ENCODE data around the gene GRB7. TPM values are rescaled to one million over a fixed set of nuclear protein-coding genes. Genes with fewer than 3 reads are reported as not detected.

GRB7 gene
- polyA plus RNA-seq, 1 donor (not counting 4 experiments of a cell fraction or from before 2014, with no cell fraction given), result 4.2 TPM

- Histone ChIP-seq H4K20me1 (ENCODE audit: control insufficient read depth, extremely low read depth, insufficient read depth, low read length) (no peaks in the 10 kb centered on the region), H3K4me2 (ENCODE audit: control insufficient read depth, extremely low read depth, insufficient read depth, low read depth, low read length) (no peak overlapping the region), H3K36me3 (ENCODE audit: control insufficient read depth in 2 of 2, extremely low read depth in 1 of 2, insufficient read depth in 2 of 2, low read length in 2 of 2) (peaks cover 0 to 3% of the 10 kb centered on the region in 2 experiments), H2AFZ (ENCODE audit: control insufficient read depth, low read length) (no peak overlapping the region), H3K9me1 (ENCODE audit: control insufficient read depth, extremely low read depth, insufficient read depth, low read length) (no peaks in the 10 kb centered on the region), H3K4me3 (ENCODE audit: control insufficient read depth in 2 of 3, extremely low read depth in 1 of 3, insufficient read depth in 2 of 3, low read depth in 1 of 3, low read length in 3 of 3) (no peak overlapping the region), H3K9ac (ENCODE audit: control insufficient read depth, extremely low read depth, insufficient read depth, low read length) (no peak overlapping the region), H3K4me1 (ENCODE audit: control insufficient read depth, extremely low read depth, insufficient read depth, low read length) (peaks cover 7% of the 10 kb centered on the region), H3K9me3 (ENCODE audit: control insufficient read depth, low read depth, low read length) (no peaks in the 10 kb centered on the region), H3K27me3 (ENCODE audit: control insufficient read depth, extremely low read depth, insufficient read depth, low read length) (peaks cover 21% of the 10 kb centered on the region), H3K79me2 (ENCODE audit: control insufficient read depth, insufficient read depth, low read length) (no peaks in the 10 kb centered on the region), H3K27ac (ENCODE audit: control insufficient read depth, insufficient read depth, low read length) (no peak overlapping the region)
- no peak for DNase-seq (ENCODE audit: low read depth, low spot score)
- TF ChIP-seq EZH2 (IDR thresholded peaks at IDR 0.05; ENCODE audit: low read length) (no peak), CTCF (optimal IDR thresholded peaks at IDR 0.05 in 1 of 3, IDR thresholded peaks at IDR 0.05 in 1 of 3, conservative IDR thresholded peaks at IDR 0.05 in 1 of 3; ENCODE audit: extremely low read depth in 1 of 3, insufficient read depth in 2 of 3, low read length in 3 of 3) (no peak)
- dilution Hi-C loops (cut with MboI; ENCODE audit: extremely low pct_ligation_motif_present, low sequenced_read_pairs), result no loop called here
- FAIRE-seq, result no peak
Measured at GRCh38 chr17:39751637-39752036, 13.9 kb downstream of the GRB7 start.

- no peak for DNase-seq (ENCODE audit: low read depth, low spot score)
- H3K9me3 ChIP-seq (ENCODE audit: control insufficient read depth, low read depth, low read length), result no peaks in the 10 kb centered on the region
- H2AFZ ChIP-seq (ENCODE audit: control insufficient read depth, low read length), result no peak overlapping the region
- no peak overlapping the region for H3K27ac ChIP-seq (ENCODE audit: control insufficient read depth, insufficient read depth, low read length)
- H3K4me1 ChIP-seq (ENCODE audit: control insufficient read depth, extremely low read depth, insufficient read depth, low read length), result peaks cover 7% of the 10 kb centered on the region
- peaks cover 27% of the 10 kb centered on the region for H3K27me3 ChIP-seq (ENCODE audit: control insufficient read depth, extremely low read depth, insufficient read depth, low read length)
- no peak overlapping the region for H3K4me2 ChIP-seq (ENCODE audit: control insufficient read depth, extremely low read depth, insufficient read depth, low read depth, low read length)
- no peaks in the 10 kb centered on the region for H4K20me1 ChIP-seq (ENCODE audit: control insufficient read depth, extremely low read depth, insufficient read depth, low read length)
- no peaks in the 10 kb centered on the region for H3K79me2 ChIP-seq (ENCODE audit: control insufficient read depth, insufficient read depth, low read length)
- no peak for FAIRE-seq
- no peak overlapping the region for H3K9ac ChIP-seq (ENCODE audit: control insufficient read depth, extremely low read depth, insufficient read depth, low read length)
- no peak overlapping the region for H3K4me3 ChIP-seq (ENCODE audit: control insufficient read depth in 2 of 3, extremely low read depth in 1 of 3, insufficient read depth in 2 of 3, low read depth in 1 of 3, low read length in 3 of 3)
- H3K9me1 ChIP-seq (ENCODE audit: control insufficient read depth, extremely low read depth, insufficient read depth, low read length), result no peaks in the 10 kb centered on the region
- dilution Hi-C loops (cut with MboI; ENCODE audit: extremely low pct_ligation_motif_present, low sequenced_read_pairs), result no loop called here
- TF ChIP-seq EZH2 (IDR thresholded peaks at IDR 0.05; ENCODE audit: low read length) (no peak), CTCF (optimal IDR thresholded peaks at IDR 0.05 in 1 of 3, IDR thresholded peaks at IDR 0.05 in 1 of 3, conservative IDR thresholded peaks at IDR 0.05 in 1 of 3; ENCODE audit: extremely low read depth in 1 of 3, insufficient read depth in 2 of 3, low read length in 3 of 3) (no peak)
- peaks cover 0 to 3% of the 10 kb centered on the region in 2 experiments for H3K36me3 ChIP-seq (ENCODE audit: control insufficient read depth in 2 of 2, extremely low read depth in 1 of 2, insufficient read depth in 2 of 2, low read length in 2 of 2)
Measured at GRCh38 chr17:39752241-39752881, 14.6 kb downstream of the GRB7 start.
